Suprapubic skin (tissue), 4 donors: ENCODE measurements around the gene CCDC8. TPM values are rescaled to one million over a fixed set of nuclear protein-coding genes. Genes with fewer than 3 reads are reported as not detected.
A peak's percentile ranks its signal among the peaks of the same experiment; 100 is the strongest.

ENCODE experiments used
- DNase-seq, 2 donors: peaks; one replicate each; pipeline ENCODE4 v3.0.0-alpha.2; 2019; ENCODE audit warnings: low spot score in 2 of 2
- H3K27ac ChIP-seq: fragments of 200-600 bp; sonication (generic); one replicate; pipeline ENCODE4 v1.5.1; 2019
- H3K27me3 ChIP-seq: fragments of 200-600 bp; sonication (generic); one replicate; pipeline ENCODE4 v1.5.1; 2019
- H3K36me3 ChIP-seq: fragments of 200-600 bp; sonication (generic); one replicate; pipeline ENCODE4 v1.5.1; 2019
- H3K4me1 ChIP-seq: fragments of 200-600 bp; sonication (generic); one replicate; pipeline ENCODE4 v1.5.1; 2019
- H3K4me3 ChIP-seq: fragments of 200-600 bp; sonication (generic); one replicate; pipeline ENCODE4 v1.5.1; 2019; ENCODE audit warnings: mild to moderate bottlenecking
- H3K9me3 ChIP-seq: fragments of 200-600 bp; sonication (generic); one replicate; pipeline ENCODE4 v1.5.1; 2019
- EP300 ChIP-seq: sonication (generic); formaldehyde crosslinking; IDR thresholded peaks from one replicate; pipeline ENCODE4 v1.6.1; 2017; ENCODE audit warnings: antibody characterized with exemption
- POLR2A ChIP-seq, 2 donors: fragments of 450-650 bp; IDR thresholded peaks; one replicate each; pipeline ENCODE4 v1.6.1; 2017; ENCODE audit warnings: antibody characterized with exemption in 2 of 2, mild to moderate bottlenecking in 2 of 2, moderate library complexity in 2 of 2
- POLR2AphosphoS5 ChIP-seq, 3 donors: sonication (generic); formaldehyde crosslinking; IDR thresholded peaks; one replicate each; pipeline ENCODE4 v1.6.1; 2017; ENCODE audit warnings: antibody characterized with exemption in 3 of 3
- WGBS: methylation state at CpG from one replicate; pipeline ENCODE4 v1.1.5; 2018; 5-methylcytosine and 5-hydroxymethylcytosine counted together
- total RNA-seq, 4 donors: library from RNA; depleted of rRNA; stranded (reverse); fragments of >200 nt; gene quantifications; one replicate each; pipeline ENCODE4 v1.1.0, GENCODE V29; 2016
- TF ChIP-seq, protein P1 (sequence below), 2 donors: fragments of 200-600 bp in 1 of 2; fragments of 450-650 bp in 1 of 2; sonication (generic) in 1 of 2; IDR thresholded peaks; one replicate each; pipeline ENCODE4 v1.5.1; 2016 to 2019; ENCODE audit warnings: antibody characterized with exemption in 2 of 2, mild to moderate bottlenecking in 1 of 2, moderate library complexity in 1 of 2

The CCDC8 gene
- total RNA-seq, 4 donors from 2014 or later, result 1.6 to 6.5 (median 3.3) TPM

GRCh38 chr19:46394402-46394797, 19.0 kb downstream of the CCDC8 start:
- H3K36me3 ChIP-seq, result peaks cover 26% of the 10 kb centered on the region
- H3K9me3 ChIP-seq, result no peaks in the 10 kb centered on the region
- TF ChIP-seq, protein P1, sequence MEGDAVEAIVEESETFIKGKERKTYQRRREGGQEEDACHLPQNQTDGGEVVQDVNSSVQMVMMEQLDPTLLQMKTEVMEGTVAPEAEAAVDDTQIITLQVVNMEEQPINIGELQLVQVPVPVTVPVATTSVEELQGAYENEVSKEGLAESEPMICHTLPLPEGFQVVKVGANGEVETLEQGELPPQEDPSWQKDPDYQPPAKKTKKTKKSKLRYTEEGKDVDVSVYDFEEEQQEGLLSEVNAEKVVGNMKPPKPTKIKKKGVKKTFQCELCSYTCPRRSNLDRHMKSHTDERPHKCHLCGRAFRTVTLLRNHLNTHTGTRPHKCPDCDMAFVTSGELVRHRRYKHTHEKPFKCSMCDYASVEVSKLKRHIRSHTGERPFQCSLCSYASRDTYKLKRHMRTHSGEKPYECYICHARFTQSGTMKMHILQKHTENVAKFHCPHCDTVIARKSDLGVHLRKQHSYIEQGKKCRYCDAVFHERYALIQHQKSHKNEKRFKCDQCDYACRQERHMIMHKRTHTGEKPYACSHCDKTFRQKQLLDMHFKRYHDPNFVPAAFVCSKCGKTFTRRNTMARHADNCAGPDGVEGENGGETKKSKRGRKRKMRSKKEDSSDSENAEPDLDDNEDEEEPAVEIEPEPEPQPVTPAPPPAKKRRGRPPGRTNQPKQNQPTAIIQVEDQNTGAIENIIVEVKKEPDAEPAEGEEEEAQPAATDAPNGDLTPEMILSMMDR (IDR thresholded peaks at IDR 0.05), result no peak
- TF ChIP-seq EP300 (no peak), POLR2AphosphoS5 (IDR thresholded peaks at IDR 0.05) (no peak), POLR2A (IDR thresholded peaks at IDR 0.05) (no peak)
- peak in 1 of 2 donors; percentile 40 for DNase-seq
- H3K27me3 ChIP-seq, result no peaks in the 10 kb centered on the region
- H3K27ac ChIP-seq, result no peak overlapping the region
- 92% methylated on average over 5 of the region's 5 CpGs for WGBS
- H3K4me3 ChIP-seq, result no peak overlapping the region
- peaks cover 11% of the 10 kb centered on the region for H3K4me1 ChIP-seq

- H3K4me3 ChIP-seq, result no peak overlapping the region
- peaks cover 32% of the 10 kb centered on the region for H3K36me3 ChIP-seq
- 80% methylated on average over 20 of the region's 21 CpGs for WGBS
- no peak overlapping the region for H3K27ac ChIP-seq
- no peaks in the 10 kb centered on the region for H3K27me3 ChIP-seq
- no peaks in the 10 kb centered on the region for H3K9me3 ChIP-seq
- DNase-seq, result peak in 1 of 2 donors; percentile 60
- TF ChIP-seq POLR2AphosphoS5 (IDR thresholded peaks at IDR 0.05), result no peak
- H3K4me1 ChIP-seq, result peaks cover 11% of the 10 kb centered on the region
Measured at GRCh38 chr19:46393456-46394401, 19.6 kb downstream of the CCDC8 start.

- Histone ChIP-seq H3K9me3 (no peaks in the 10 kb centered on the region), H3K4me3 (no peak overlapping the region), H3K27me3 (no peaks in the 10 kb centered on the region), H3K4me1 (peaks cover 11% of the 10 kb centered on the region), H3K27ac (no peak overlapping the region), H3K36me3 (peaks cover 41% of the 10 kb centered on the region)
- 32% methylated on average over 4 of the region's 4 CpGs for WGBS
- DNase-seq, result no peak
- no peak for TF ChIP-seq POLR2AphosphoS5 (IDR thresholded peaks at IDR 0.05)
- TF ChIP-seq, protein P1 (IDR thresholded peaks at IDR 0.05), result no peak
- TF ChIP-seq POLR2A (IDR thresholded peaks at IDR 0.05), result no peak
- no peak for TF ChIP-seq EP300
Measured at GRCh38 chr19:46392837-46393236, 20.5 kb downstream of the CCDC8 start.

DNA sequence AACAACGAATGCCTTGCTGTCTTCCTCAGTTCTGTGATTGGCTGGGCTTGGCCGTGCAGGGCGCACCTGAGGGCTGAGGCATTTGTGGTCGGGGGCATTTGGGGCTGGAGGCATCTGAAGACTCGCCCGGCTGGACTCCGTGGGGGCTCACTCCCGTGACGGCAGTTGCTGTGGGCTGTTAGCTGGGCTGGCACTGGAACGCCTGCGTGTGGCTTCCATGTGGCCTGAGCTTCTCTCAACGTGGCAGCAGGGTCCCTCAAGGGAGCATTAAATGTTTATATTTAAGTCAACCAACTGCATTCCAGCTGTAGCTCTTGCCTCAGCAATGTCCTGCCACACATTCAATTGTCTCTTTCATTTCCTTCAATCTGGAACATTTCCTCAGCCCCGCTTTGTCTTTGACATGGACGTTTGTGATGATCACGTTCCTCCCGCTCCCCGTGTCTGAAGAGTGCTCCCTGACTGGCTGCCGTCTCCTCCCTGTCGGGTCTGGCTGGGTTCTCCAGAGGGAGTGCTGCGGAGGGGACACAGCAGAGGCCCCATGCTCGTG, 21.0 kb downstream of the CCDC8 start:
- 60% methylated on average over 20 of the region's 21 CpGs for WGBS
- Histone ChIP-seq H3K36me3 (peaks cover 46% of the 10 kb centered on the region), H3K4me1 (peaks cover 11% of the 10 kb centered on the region), H3K27me3 (no peaks in the 10 kb centered on the region), H3K4me3 (no peak overlapping the region), H3K9me3 (no peaks in the 10 kb centered on the region), H3K27ac (peak overlapping the region; percentile 28)
- TF ChIP-seq, protein P1 (IDR thresholded peaks at IDR 0.05), result no peak
- TF ChIP-seq POLR2A (IDR thresholded peaks at IDR 0.05), result no peak
- TF ChIP-seq EP300, result no peak
- TF ChIP-seq POLR2AphosphoS5 (IDR thresholded peaks at IDR 0.05), result no peak
- peak in 1 of 2 donors; percentile 59 for DNase-seq

- H3K4me1 ChIP-seq, result peaks cover 11% of the 10 kb centered on the region
- peak overlapping the region; percentile 35 for H3K27ac ChIP-seq
- peaks cover 53% of the 10 kb centered on the region for H3K36me3 ChIP-seq
- no peaks in the 10 kb centered on the region for H3K9me3 ChIP-seq
- no peak overlapping the region for H3K4me3 ChIP-seq
- peak in 1 of 2 donors; percentile 65 for DNase-seq
- TF ChIP-seq, protein P1 (IDR thresholded peaks at IDR 0.05), result no peak
- TF ChIP-seq POLR2A (IDR thresholded peaks at IDR 0.05) (no peak), POLR2AphosphoS5 (IDR thresholded peaks at IDR 0.05) (no peak), EP300 (no peak)
- H3K27me3 ChIP-seq, result no peaks in the 10 kb centered on the region
- 85% methylated on average over 25 of the region's 33 CpGs for WGBS
Measured at GRCh38 chr19:46391296-46392251, 21.8 kb downstream of the CCDC8 start.
